ENCODE data around the gene ADAMTS15. TPM values are rescaled to one million over a fixed set of nuclear protein-coding genes. Genes with fewer than 3 reads are reported as not detected.

ADAMTS15 gene
- total RNA-seq, 1 donor from 2014 or later, result 8.4 TPM

DNA sequence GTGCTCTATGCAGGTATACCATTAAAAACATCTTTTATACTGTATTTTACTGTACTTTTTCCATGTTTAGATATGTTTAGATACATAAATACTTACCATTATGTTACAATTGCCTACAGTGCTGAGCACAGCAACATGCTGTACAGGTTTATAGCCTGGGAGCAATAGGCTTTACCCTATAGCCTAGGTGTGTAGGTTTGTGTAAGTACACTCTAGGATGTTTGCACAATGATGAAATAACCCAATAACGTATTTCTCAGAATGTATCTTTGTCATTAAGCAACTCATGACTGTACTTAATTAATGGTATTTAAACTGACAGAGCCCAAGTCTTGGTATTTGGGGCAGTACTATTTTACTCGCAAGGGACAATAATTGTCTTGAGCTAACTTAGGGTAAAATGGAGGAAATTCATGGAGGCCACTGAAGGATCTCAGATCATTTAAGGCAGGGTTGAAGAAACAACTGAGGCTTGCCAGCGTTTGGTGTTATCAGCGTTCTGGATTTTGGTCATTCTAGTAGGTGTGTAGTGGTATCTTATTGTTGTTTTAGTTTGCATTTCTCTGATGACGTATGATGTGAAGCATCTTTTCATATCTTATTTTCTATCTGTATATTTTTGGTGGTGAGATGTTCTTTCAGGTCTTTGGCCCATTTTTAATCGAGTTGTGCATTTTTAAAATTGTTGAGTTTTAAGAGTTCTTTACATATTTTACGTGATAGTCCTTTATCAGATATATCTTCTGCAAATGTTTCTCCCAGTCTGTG lies 42.4 kb downstream of the ADAMTS15 start:
- DNase-seq, result no peak
- no peaks in the 10 kb centered on the region for H3K36me3 ChIP-seq
- TF ChIP-seq, protein P1, sequence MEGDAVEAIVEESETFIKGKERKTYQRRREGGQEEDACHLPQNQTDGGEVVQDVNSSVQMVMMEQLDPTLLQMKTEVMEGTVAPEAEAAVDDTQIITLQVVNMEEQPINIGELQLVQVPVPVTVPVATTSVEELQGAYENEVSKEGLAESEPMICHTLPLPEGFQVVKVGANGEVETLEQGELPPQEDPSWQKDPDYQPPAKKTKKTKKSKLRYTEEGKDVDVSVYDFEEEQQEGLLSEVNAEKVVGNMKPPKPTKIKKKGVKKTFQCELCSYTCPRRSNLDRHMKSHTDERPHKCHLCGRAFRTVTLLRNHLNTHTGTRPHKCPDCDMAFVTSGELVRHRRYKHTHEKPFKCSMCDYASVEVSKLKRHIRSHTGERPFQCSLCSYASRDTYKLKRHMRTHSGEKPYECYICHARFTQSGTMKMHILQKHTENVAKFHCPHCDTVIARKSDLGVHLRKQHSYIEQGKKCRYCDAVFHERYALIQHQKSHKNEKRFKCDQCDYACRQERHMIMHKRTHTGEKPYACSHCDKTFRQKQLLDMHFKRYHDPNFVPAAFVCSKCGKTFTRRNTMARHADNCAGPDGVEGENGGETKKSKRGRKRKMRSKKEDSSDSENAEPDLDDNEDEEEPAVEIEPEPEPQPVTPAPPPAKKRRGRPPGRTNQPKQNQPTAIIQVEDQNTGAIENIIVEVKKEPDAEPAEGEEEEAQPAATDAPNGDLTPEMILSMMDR (IDR thresholded peaks at IDR 0.05), result no peak
- no peak for ATAC-seq
- intact Hi-C loops (cut with DNase I), result no loop called here
- H3K9me3 ChIP-seq, result no peaks in the 10 kb centered on the region
- no peaks in the 10 kb centered on the region for H3K27me3 ChIP-seq (ENCODE audit: low read depth)
- no peak overlapping the region for H3K27ac ChIP-seq
- no peaks in the 10 kb centered on the region for H3K4me1 ChIP-seq
- no peak overlapping the region for H3K4me3 ChIP-seq

DNA sequence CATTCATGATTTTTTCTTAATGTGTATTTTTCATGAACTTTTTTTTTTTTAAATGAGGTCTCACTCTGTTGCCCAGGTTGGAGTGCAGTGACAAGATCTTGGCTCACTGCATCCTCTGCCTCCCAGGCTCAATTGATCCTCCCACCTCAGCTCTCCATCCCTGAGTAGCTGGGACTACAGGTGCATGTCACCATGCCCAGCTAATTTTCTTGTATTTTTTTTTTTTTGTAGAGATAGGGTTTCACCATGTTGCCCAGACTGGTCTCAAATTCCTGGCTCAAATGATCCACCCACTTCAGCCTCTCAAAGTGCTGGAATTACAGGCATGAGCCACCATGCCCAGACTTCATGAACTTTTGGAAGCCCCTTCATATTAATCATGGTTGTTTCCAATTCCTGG lies 49.7 kb downstream of the ADAMTS15 start:
- no peaks in the 10 kb centered on the region for H3K36me3 ChIP-seq
- H3K27ac ChIP-seq, result no peak overlapping the region
- TF ChIP-seq, protein P1 (IDR thresholded peaks at IDR 0.05), result no peak
- no peak for ATAC-seq
- no peak overlapping the region for H3K4me3 ChIP-seq
- intact Hi-C loops (cut with DNase I), result no loop called here
- no peaks in the 10 kb centered on the region for H3K9me3 ChIP-seq
- no peak for DNase-seq
- no peaks in the 10 kb centered on the region for H3K4me1 ChIP-seq
- no peaks in the 10 kb centered on the region for H3K27me3 ChIP-seq (ENCODE audit: low read depth)

DNA sequence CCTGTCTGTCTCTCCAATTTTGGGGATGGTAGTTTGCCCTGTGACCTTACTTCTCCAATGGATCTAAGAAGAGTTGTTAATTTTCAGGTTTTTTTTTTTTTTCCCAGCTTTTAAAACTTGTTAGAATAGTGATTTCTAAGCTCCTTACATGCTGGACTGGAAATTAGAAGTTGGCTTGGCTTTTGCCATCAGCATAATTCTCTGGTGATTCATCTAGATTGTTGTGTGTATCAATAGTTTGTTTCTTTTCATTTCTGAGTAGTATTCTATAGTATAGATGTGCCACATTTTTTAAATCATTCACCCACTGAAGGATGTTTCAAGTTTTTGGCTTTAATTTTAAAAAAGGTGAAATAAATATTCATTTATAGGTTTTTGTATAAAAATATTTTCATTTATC lies 51.4 kb downstream of the ADAMTS15 start:
- Histone ChIP-seq H3K27me3 (ENCODE audit: low read depth) (no peaks in the 10 kb centered on the region), H3K4me1 (no peaks in the 10 kb centered on the region), H3K9me3 (no peaks in the 10 kb centered on the region), H3K27ac (no peak overlapping the region), H3K4me3 (no peak overlapping the region), H3K36me3 (no peaks in the 10 kb centered on the region)
- TF ChIP-seq, protein P1 (IDR thresholded peaks at IDR 0.05), result no peak
- ATAC-seq (no peak), DNase-seq (no peak)
- intact Hi-C loops (cut with DNase I), result no loop called here

DNA sequence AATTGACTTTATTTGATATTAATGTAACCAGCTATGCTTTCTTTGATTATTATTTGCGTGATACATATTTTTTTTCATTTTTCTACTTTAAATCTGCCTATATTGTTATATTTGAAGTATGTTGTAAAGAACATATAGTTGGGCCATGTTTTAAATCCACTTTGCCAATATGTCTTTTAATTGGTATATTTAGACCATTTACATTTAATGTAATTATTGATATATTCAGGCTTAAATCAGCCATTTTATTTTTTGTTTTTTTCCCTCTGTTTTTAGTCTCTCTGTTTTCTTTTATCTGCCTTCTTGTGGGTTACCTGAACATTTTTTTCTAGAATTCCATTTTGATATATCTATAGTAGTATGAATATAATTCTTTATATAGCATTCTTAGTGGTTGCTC lies 55.9 kb downstream of the ADAMTS15 start:
- no peak for DNase-seq
- H3K27me3 ChIP-seq (ENCODE audit: low read depth), result no peaks in the 10 kb centered on the region

DNA sequence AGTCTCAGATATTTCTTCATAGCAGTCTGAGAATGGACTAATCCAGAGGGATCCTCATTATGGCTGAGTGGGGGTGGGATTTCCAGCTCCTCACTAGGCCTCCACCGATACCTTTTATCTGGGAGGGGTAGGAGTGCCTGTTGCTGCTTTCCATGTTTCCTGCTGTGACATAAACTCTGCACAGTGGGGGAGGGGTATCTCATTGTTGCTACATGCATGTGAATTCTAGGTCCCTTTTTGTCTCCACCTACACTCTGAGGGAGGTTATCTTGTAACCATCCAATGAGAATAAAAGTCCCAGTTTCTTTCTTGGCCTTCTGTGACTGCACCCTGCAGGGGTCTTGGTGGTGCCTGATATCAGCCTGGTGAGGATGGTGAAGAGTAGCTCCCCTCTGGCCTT lies 60.5 kb downstream of the ADAMTS15 start:
- intact Hi-C loops (cut with DNase I), result no loop called here
- no peak overlapping the region for H3K4me3 ChIP-seq
- no peak for ATAC-seq
- no peak for DNase-seq
- peaks cover 3% of the 10 kb centered on the region for H3K9me3 ChIP-seq
- H3K36me3 ChIP-seq, result no peaks in the 10 kb centered on the region
- TF ChIP-seq, protein P1 (IDR thresholded peaks at IDR 0.05), result no peak
- peaks cover 12% of the 10 kb centered on the region for H3K4me1 ChIP-seq
- H3K27me3 ChIP-seq (ENCODE audit: low read depth), result no peaks in the 10 kb centered on the region
- no peak overlapping the region for H3K27ac ChIP-seq

More for the DNA sequence above, 55.9 kb downstream of the ADAMTS15 start:
- ATAC-seq, result no peak
- H3K27ac ChIP-seq, result no peak overlapping the region
- H3K4me1 ChIP-seq, result no peaks in the 10 kb centered on the region
- no peak overlapping the region for H3K4me3 ChIP-seq
- H3K36me3 ChIP-seq, result no peaks in the 10 kb centered on the region
- TF ChIP-seq, protein P1 (IDR thresholded peaks at IDR 0.05), result no peak
- intact Hi-C loops (cut with DNase I), result no loop called here
- peaks cover 3% of the 10 kb centered on the region for H3K9me3 ChIP-seq
